ENCODE data around the gene SGTA. TPM values are rescaled to one million over a fixed set of nuclear protein-coding genes. Genes with fewer than 3 reads are reported as not detected.

The SGTA gene
- polyA plus RNA-seq, 2 donors: 42.5 to 56.1 TPM

DNA sequence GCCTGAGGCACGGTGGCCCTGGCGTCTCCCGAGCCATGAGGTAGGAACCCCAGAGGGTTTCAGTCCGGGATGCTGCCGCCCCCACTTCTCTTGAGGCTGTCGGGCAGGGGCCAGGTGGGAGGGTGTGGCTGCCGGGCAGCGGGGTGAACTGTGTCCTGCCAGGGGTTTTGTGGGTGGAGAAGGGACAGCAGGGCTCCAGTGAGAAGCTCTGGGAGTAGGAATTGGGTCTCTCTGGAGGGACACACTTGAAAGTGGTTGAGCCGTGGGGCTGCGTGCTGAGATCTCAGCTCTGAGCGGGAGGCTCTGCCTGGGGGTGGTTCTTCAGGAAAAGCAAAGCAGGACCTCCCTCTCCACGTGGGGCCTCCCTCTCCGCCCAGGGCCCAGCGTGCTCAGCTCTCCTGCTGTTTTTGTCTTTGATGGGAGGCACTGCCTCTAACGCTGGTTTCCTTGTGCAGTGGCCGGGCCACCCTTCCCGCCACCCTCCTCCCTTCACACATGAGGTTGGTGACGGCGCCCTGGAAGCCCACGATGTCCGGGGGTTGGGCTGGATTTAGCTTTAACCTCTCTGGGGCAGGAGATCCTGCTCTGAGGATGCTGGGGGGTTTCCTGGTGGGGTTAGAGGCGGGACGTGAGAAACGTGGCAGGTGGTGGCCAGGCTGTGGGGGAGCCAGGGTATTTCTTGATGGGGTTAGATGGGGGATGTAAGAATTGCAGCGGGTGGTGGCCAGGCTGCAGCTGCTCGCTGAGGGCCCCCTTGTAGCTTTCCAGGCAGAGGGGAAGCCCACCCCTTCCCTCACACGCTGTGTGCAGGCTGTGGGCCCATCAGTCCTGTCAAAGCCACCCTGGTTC, 21.3 kb upstream of the SGTA start:
- H3K4me3 ChIP-seq (ENCODE audit: low read depth in 1 of 2, low read length in 2 of 2): no peak overlapping the region
- H3K9me3 ChIP-seq (ENCODE audit: control insufficient read depth in 2 of 2, insufficient read depth in 1 of 2, low read depth in 1 of 2, low read length in 1 of 2): peaks cover 0 to 4% of the 10 kb centered on the region in 2 donors
- H3K27me3 ChIP-seq (ENCODE audit: control insufficient read depth in 1 of 2, insufficient read depth in 2 of 2, low read length in 2 of 2): no peaks in the 10 kb centered on the region
- peaks cover 8 to 74% of the 10 kb centered on the region in 2 donors for H3K36me3 ChIP-seq (ENCODE audit: control insufficient read depth in 2 of 2, insufficient read depth in 2 of 2, low read length in 1 of 2)
- 87 to 88% methylated on average over 27 of the region's 27 CpGs for WGBS, 2 donors
- no peak overlapping the region for H3K27ac ChIP-seq (ENCODE audit: low read depth in 2 of 2, low read length in 1 of 2)
- no peaks in the 10 kb centered on the region for H3K4me1 ChIP-seq (ENCODE audit: control insufficient read depth in 2 of 2, insufficient read depth in 2 of 2, low read length in 1 of 2)

GRCh38 chr19:2803486-2804155, 20.5 kb upstream of the SGTA start:
- Histone ChIP-seq H3K27me3 (ENCODE audit: control insufficient read depth in 1 of 2, insufficient read depth in 2 of 2, low read length in 2 of 2) (no peaks in the 10 kb centered on the region), H3K27ac (ENCODE audit: low read depth in 2 of 2, low read length in 1 of 2) (no peak overlapping the region), H3K4me3 (ENCODE audit: low read depth in 1 of 2, low read length in 2 of 2) (no peak overlapping the region), H3K4me1 (ENCODE audit: control insufficient read depth in 2 of 2, insufficient read depth in 2 of 2, low read length in 1 of 2) (no peaks in the 10 kb centered on the region), H3K9me3 (ENCODE audit: control insufficient read depth in 2 of 2, insufficient read depth in 1 of 2, low read depth in 1 of 2, low read length in 1 of 2) (peaks cover 0 to 2% of the 10 kb centered on the region in 2 donors), H3K36me3 (ENCODE audit: control insufficient read depth in 2 of 2, insufficient read depth in 2 of 2, low read length in 1 of 2) (peaks cover 8 to 69% of the 10 kb centered on the region in 2 donors)
- 92 to 94% methylated on average over 29 of the region's 29 CpGs for WGBS, 2 donors

DNA sequence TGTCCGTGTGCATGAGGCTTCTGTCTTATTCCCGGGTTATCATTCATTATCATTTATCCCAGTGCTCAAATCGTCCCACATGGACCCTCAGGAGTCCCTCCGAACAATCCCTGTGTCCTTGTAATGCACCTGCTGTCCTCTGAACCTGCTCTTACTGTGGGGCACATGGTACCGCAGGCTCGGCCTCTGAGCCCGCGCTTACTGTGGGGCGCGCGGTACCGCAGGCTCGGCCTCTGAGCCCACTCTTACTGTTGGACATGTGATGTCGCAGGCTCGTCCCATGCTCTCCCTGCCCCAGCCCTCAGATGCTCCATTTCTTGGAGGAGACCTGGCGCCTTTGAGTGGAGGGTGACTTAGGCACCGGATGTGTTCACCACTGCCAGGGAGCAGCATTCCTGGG, 19.8 kb upstream of the SGTA start:
- Histone ChIP-seq H3K9me3 (ENCODE audit: control insufficient read depth in 2 of 2, insufficient read depth in 1 of 2, low read depth in 1 of 2, low read length in 1 of 2) (peaks cover 0 to 2% of the 10 kb centered on the region in 2 donors), H3K36me3 (ENCODE audit: control insufficient read depth in 2 of 2, insufficient read depth in 2 of 2, low read length in 1 of 2) (peaks cover 8 to 65% of the 10 kb centered on the region in 2 donors), H3K27me3 (ENCODE audit: control insufficient read depth in 1 of 2, insufficient read depth in 2 of 2, low read length in 2 of 2) (no peaks in the 10 kb centered on the region), H3K4me1 (ENCODE audit: control insufficient read depth in 2 of 2, insufficient read depth in 2 of 2, low read length in 1 of 2) (no peaks in the 10 kb centered on the region), H3K4me3 (ENCODE audit: low read depth in 1 of 2, low read length in 2 of 2) (no peak overlapping the region), H3K27ac (ENCODE audit: low read depth in 2 of 2, low read length in 1 of 2) (no peak overlapping the region)
- 96% methylated on average over 17 of the region's 17 CpGs for WGBS, 2 donors

- Histone ChIP-seq H3K36me3 (ENCODE audit: control insufficient read depth in 2 of 2, insufficient read depth in 2 of 2, low read length in 1 of 2) (peaks cover 8 to 56% of the 10 kb centered on the region in 2 donors), H3K27me3 (ENCODE audit: control insufficient read depth in 1 of 2, insufficient read depth in 2 of 2, low read length in 2 of 2) (no peaks in the 10 kb centered on the region), H3K4me1 (ENCODE audit: control insufficient read depth in 2 of 2, insufficient read depth in 2 of 2, low read length in 1 of 2) (peaks cover 3 to 7% of the 10 kb centered on the region in 2 donors), H3K9me3 (ENCODE audit: control insufficient read depth in 2 of 2, insufficient read depth in 1 of 2, low read depth in 1 of 2, low read length in 1 of 2) (peaks cover 2 to 4% of the 10 kb centered on the region in 2 donors), H3K27ac (ENCODE audit: low read depth in 2 of 2, low read length in 1 of 2) (no peak overlapping the region), H3K4me3 (ENCODE audit: low read depth in 1 of 2, low read length in 2 of 2) (no peak overlapping the region)
- WGBS, 2 donors: 92 to 93% methylated on average over 22 of the region's 22 CpGs
These were observed 17.4 kb upstream of the SGTA start for GRCh38 chr19:2800506-2800905.

GRCh38 chr19:2799273-2800020, 16.4 kb upstream of the SGTA start:
- Histone ChIP-seq H3K27ac (ENCODE audit: low read depth in 2 of 2, low read length in 1 of 2) (no peak overlapping the region), H3K4me1 (ENCODE audit: control insufficient read depth in 2 of 2, insufficient read depth in 2 of 2, low read length in 1 of 2) (peaks cover 3 to 8% of the 10 kb centered on the region in 2 donors), H3K27me3 (ENCODE audit: control insufficient read depth in 1 of 2, insufficient read depth in 2 of 2, low read length in 2 of 2) (no peaks in the 10 kb centered on the region), H3K4me3 (ENCODE audit: low read depth in 1 of 2, low read length in 2 of 2) (no peak overlapping the region), H3K9me3 (ENCODE audit: control insufficient read depth in 2 of 2, insufficient read depth in 1 of 2, low read depth in 1 of 2, low read length in 1 of 2) (peaks cover 2 to 4% of the 10 kb centered on the region in 2 donors), H3K36me3 (ENCODE audit: control insufficient read depth in 2 of 2, insufficient read depth in 2 of 2, low read length in 1 of 2) (peaks cover 8 to 51% of the 10 kb centered on the region in 2 donors)
- 94 to 95% methylated on average over 41 of the region's 41 CpGs for WGBS, 2 donors

GRCh38 chr19:2798733-2799132, 15.7 kb upstream of the SGTA start:
- no peak overlapping the region for H3K27ac ChIP-seq (ENCODE audit: low read depth in 2 of 2, low read length in 1 of 2)
- H3K36me3 ChIP-seq (ENCODE audit: control insufficient read depth in 2 of 2, insufficient read depth in 2 of 2, low read length in 1 of 2): peaks cover 8 to 47% of the 10 kb centered on the region in 2 donors
- 77 to 87% methylated on average over 7 of the region's 7 CpGs for WGBS, 2 donors
- peaks cover 3 to 8% of the 10 kb centered on the region in 2 donors for H3K4me1 ChIP-seq (ENCODE audit: control insufficient read depth in 2 of 2, insufficient read depth in 2 of 2, low read length in 1 of 2)
- H3K4me3 ChIP-seq (ENCODE audit: low read depth in 1 of 2, low read length in 2 of 2): no peak overlapping the region
- no peaks in the 10 kb centered on the region for H3K27me3 ChIP-seq (ENCODE audit: control insufficient read depth in 1 of 2, insufficient read depth in 2 of 2, low read length in 2 of 2)
- peaks cover 2 to 4% of the 10 kb centered on the region in 2 donors for H3K9me3 ChIP-seq (ENCODE audit: control insufficient read depth in 2 of 2, insufficient read depth in 1 of 2, low read depth in 1 of 2, low read length in 1 of 2)

DNA sequence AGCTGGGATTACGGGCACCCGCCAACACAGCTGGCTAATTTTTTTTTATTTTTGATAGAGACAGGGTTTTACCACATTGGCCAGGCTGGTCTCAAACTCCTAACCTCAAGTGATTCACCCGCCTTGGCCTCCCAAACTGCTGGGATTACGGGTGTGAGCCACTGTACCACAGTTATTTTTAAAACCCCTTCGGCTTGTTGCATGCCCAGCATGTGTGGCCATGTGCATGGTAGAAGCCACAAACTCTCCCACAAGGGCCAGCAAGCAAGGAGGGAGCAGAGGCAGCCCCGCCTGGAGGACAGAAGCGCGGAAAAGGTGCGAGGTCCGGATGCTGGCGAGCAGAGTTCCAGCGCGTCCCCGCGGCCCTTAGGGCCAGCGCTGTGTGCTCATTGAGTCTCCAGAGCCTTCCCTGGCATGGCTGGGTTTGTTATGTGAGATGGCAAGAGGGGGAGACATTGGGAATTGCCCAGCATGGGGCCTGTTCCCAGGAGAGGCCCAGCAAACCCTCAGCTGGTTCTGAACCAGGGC, 15.1 kb upstream of the SGTA start:
- no peak overlapping the region for H3K4me3 ChIP-seq (ENCODE audit: low read depth in 1 of 2, low read length in 2 of 2)
- no peaks in the 10 kb centered on the region for H3K27me3 ChIP-seq (ENCODE audit: control insufficient read depth in 1 of 2, insufficient read depth in 2 of 2, low read length in 2 of 2)
- peaks cover 2 to 4% of the 10 kb centered on the region in 2 donors for H3K9me3 ChIP-seq (ENCODE audit: control insufficient read depth in 2 of 2, insufficient read depth in 1 of 2, low read depth in 1 of 2, low read length in 1 of 2)
- H3K27ac ChIP-seq (ENCODE audit: low read depth in 2 of 2, low read length in 1 of 2): no peak overlapping the region
- peaks cover 3 to 8% of the 10 kb centered on the region in 2 donors for H3K4me1 ChIP-seq (ENCODE audit: control insufficient read depth in 2 of 2, insufficient read depth in 2 of 2, low read length in 1 of 2)
- WGBS, 2 donors: 95 to 96% methylated on average over 16 of the region's 16 CpGs
- peaks cover 8 to 45% of the 10 kb centered on the region in 2 donors for H3K36me3 ChIP-seq (ENCODE audit: control insufficient read depth in 2 of 2, insufficient read depth in 2 of 2, low read length in 1 of 2)

DNA sequence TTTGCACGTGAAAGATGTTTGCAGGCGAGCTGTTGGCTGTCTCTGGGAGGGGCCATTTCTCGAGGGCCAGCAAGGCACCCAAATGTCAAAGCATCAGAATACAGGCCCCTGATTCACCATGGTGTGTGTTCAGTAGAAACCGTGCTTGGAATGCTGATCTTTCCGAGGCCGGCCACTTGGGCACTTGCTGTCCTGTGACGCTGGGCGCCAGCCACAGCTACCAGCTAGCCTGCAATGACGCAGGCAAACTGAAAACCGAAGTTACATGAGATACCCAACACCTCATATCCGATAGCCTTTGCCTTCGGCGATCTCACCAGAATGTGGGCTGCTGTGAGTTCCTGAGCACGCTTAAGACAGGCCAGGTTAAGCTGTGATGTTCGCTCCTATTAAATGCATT, 14.2 kb upstream of the SGTA start:
- H3K4me3 ChIP-seq (ENCODE audit: low read depth in 1 of 2, low read length in 2 of 2): no peak overlapping the region
- peaks cover 3 to 38% of the 10 kb centered on the region in 2 donors for H3K36me3 ChIP-seq (ENCODE audit: control insufficient read depth in 2 of 2, insufficient read depth in 2 of 2, low read length in 1 of 2)
- no peak overlapping the region for H3K27ac ChIP-seq (ENCODE audit: low read depth in 2 of 2, low read length in 1 of 2)
- H3K27me3 ChIP-seq (ENCODE audit: control insufficient read depth in 1 of 2, insufficient read depth in 2 of 2, low read length in 2 of 2): no peaks in the 10 kb centered on the region
- peaks cover 3 to 8% of the 10 kb centered on the region in 2 donors for H3K4me1 ChIP-seq (ENCODE audit: control insufficient read depth in 2 of 2, insufficient read depth in 2 of 2, low read length in 1 of 2)
- H3K9me3 ChIP-seq (ENCODE audit: control insufficient read depth in 2 of 2, insufficient read depth in 1 of 2, low read depth in 1 of 2, low read length in 1 of 2): peaks cover 2 to 4% of the 10 kb centered on the region in 2 donors
- 96% methylated on average over 15 of the region's 15 CpGs for WGBS, 2 donors

GRCh38 chr19:2796659-2797266, 13.7 kb upstream of the SGTA start:
- Histone ChIP-seq H3K36me3 (ENCODE audit: control insufficient read depth in 2 of 2, insufficient read depth in 2 of 2, low read length in 1 of 2) (peaks cover 3 to 39% of the 10 kb centered on the region in 2 donors), H3K9me3 (ENCODE audit: control insufficient read depth in 2 of 2, insufficient read depth in 1 of 2, low read depth in 1 of 2, low read length in 1 of 2) (peaks cover 2 to 4% of the 10 kb centered on the region in 2 donors), H3K4me1 (ENCODE audit: control insufficient read depth in 2 of 2, insufficient read depth in 2 of 2, low read length in 1 of 2) (peaks cover 3 to 8% of the 10 kb centered on the region in 2 donors), H3K27me3 (ENCODE audit: control insufficient read depth in 1 of 2, insufficient read depth in 2 of 2, low read length in 2 of 2) (no peaks in the 10 kb centered on the region), H3K27ac (ENCODE audit: low read depth in 2 of 2, low read length in 1 of 2) (peak overlapping the region in 1 of 2 donors; percentile 80), H3K4me3 (ENCODE audit: low read depth in 1 of 2, low read length in 2 of 2) (no peak overlapping the region)
- 95 to 96% methylated on average over 23 of the region's 23 CpGs for WGBS, 2 donors

Measured in esophagus (tissue), 2 donors.